Superior temporal gyrus (tissue), 1 donor: ENCODE results near the gene NAP1L5.

Experiments
- DNase-seq: peaks from one replicate; pipeline ENCODE4 v3.0.0-alpha.2; 2016; ENCODE audit errors: extremely low spot score

Gene NAP1L5

GRCh38 chr4:88660446-88661294 is 37.0 kb downstream of the NAP1L5 start:
- DNase-seq: no peak

GRCh38 chr4:88659890-88660208 is 37.8 kb downstream of the NAP1L5 start:
- no peak for DNase-seq

DNA sequence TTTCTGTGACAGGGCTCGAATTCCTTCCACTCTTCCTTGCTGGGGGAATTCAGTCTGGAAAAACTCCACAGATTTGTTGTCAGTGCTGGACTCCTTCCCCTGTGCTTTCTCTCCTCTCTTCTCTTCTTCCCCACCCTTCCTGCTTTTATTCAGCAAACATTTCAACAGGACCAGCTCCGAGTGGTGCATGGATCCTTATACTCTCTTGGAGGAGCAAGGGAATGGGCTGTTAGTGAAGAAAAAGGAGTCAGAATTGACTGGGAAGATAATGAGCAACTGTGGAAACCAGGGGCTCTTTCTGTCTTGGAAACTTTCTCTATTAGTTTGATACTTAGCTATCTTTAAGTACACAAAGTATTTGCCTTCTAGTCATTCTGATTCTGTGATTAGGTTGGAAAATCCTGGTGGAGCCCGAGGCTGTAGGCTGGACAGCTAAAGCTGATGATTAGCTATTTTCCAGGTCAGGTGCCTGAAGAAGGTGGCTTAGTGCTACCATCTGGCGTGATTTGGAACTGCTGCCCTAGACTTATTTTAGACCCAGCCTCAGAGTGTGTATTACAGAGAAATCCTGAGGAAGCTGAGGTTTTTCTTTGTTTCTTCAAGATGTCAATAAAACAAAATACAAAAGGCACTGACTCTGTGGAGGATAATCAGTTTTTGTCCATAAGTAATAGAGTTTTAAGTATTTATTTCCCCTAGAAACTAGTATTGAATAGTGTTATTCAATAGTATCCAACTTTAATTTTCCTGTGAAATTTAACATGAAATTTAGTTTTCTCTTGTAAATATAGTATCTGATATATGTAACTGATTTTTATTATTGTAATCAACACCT is 38.4 kb downstream of the NAP1L5 start:
- peak; percentile 73 for DNase-seq

DNA sequence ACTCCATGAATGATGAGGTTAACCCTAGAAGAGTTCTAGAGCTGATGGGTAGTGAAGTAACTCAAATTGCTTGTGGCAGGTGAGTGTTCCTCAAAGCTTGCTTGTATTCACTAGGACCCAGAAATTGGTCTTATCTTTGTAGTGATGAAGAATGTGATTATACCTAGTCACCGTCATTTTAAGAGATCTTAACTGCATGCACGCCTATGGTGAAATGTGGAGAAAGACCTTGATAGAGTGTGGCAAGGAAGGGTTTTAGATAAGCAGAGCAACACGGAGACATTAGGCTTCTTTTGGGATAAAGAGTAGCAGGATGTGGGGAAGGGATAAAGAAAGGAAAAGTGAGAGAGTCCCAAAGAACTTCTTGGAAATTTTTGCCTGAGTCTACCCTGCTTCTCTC is 42.4 kb downstream of the NAP1L5 start:
- DNase-seq: no peak

DNA sequence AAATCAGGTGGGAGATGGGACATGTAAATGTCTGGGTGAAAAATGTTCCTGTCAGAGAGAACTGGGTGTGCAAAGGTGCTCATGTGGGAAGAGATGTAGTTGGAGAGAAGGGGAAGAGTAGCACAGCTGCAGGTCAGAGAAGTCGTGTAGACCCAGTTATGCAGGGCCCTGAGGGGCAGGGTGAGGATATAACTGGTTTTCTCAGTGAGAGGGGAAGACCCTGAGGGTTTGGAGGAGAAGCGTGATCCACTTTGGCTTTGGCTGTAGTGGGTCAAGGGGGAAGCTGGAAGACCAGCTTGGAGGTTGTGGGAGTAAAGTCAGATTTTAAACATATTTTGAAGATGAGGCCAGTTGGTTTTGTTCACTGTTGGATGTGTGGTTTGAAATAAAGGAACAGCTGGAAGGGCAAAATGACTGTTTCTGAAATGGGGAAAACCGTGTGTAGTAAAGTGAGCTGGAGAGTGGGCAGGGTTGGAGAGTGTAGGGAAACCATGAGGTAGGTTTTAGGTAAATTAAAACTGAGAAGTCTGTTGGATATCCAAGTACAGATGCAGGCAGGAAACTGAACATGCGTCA is 44.2 kb downstream of the NAP1L5 start:
- no peak for DNase-seq

GRCh38 chr4:88649716-88650115 is 47.9 kb downstream of the NAP1L5 start:
- DNase-seq: no peak

DNA sequence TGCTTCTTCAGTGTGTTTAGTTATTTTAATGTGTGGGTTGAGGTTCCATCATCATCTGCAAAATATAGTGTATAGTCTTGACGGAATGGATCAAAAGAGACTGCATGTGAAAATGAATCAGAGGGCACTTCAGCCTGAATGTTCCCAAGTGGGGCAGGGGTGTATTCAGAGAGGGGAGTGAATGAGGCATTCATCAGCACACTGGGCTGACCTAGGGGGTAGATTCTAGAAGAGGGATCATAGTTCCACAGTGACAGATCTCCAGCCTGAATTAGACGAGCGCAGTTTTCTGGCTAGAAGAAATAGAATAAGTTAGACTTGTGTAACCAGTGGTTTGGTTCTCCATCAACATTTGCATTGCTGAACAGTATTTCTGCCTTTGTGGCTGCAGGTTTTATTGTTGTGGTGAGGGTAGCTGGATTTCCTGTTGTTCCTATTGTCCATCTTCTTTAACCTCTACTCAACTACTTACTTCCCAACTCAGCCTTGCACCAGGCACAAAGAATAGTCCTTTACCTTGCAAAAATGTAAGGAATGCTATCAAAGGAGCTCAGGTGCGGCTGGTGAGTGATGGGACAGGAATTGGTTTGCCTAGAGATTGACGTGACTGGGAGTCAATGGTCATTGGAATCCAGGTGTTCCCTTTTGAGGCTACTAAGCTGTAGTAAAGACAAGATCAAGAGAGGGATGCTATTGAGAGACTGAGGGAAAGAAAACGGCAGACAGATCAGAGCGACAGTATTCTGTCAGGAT is 50.9 kb downstream of the NAP1L5 start:
- no peak for DNase-seq

DNA sequence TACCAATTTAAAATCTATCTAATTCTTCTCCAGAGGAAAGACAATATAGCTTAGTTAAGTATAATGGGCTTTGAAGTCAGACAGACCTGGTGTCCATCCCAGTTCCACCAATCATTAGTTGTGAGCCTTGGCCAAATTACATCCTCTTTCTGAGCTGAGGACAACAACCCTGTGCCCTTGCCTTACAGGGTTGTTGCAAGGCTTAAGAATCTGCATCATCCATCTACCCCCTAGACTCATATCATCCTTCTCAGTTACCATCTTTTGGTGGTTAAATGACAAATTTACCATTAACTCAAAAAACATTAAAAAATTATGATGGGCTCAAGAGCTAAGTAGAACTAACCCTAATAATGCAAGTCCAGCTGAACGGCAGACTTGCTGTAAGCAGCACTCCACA is 51.6 kb downstream of the NAP1L5 start:
- no peak for DNase-seq
